HG03469 (cell line): ENCODE data around the gene KCND3.

Source experiments
- ATAC-seq: cut with Tn5 transposase; IDR thresholded peaks from one replicate; pipeline ENCODE4 v1.9.1; 2021; ENCODE audit warnings: mild to moderate bottlenecking, moderate library complexity, moderate number of reproducible peaks; ENCODE audit not compliant: unreplicated experiment

Gene KCND3

DNA sequence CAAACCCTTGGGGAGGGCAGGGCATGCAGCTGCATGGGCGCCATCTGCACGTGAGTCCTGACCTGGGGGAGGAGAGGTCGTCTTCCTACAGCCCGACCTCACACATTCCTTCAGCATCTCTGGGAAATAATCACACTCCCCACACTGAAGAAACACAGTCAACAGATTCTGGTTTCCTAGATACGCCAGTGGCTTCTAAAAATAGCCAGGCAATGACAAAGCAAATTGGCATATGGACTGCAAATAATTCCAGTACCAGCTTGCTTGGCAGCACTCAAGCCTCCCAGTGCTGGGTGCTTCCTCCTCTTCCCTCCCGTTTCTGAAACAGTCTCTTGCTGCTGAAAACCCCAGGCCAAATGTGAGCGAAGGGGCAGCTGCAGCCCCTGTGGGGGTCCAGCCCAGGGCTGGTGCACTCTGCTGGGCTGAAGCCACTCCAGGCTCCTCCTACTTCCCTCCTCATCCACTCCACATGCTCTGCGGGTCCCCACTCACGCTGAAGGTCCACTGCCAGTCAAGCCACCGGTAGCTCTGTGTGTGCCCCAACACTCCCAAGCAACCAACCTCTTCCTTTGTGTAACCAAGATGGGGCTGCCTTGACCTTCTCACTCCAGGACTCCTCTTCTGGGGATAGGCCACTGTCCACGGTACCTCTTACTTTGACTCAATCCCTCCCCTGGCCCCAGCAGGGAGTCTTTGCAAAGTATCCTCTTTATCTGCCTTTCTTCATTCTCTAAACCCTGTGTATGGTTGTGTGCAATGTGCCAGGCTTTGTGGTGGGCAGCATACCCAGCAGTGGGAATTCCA is 69.0 kb downstream of the KCND3 start:
- ATAC-seq = no peak

DNA sequence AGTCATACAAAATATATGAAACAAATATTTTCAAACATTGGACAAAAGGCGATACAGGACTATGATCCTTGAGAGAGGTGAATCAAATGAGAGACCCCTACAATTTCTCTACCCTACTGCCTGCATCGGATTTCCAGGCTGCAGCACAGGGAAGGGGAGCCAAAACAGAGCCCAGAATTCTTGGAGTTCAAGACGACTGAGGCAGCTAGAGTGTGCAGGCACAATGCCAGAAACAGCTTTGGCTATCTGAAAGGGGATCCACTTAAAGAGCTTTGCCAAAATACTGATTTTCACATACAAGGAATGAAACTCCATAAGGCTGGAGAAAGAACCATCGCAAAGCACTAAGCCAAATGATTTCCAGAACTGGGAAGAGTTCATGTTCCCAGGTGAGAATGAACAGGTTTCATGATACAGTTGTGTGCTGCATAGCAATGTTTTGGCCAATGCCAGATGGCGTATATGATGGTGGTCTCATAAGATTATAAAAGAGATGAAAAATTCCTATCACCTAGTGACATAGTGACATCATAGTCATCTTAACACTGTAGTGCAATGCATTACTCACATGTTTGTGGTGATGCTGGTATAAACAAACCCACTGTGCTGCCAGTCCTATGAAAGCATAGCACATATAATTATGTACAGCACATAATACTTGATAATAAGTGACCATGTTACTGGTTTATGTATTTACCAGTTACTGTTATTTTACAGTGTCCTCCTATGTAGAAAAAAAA is 77.5 kb downstream of the KCND3 start:
- ATAC-seq = no peak

DNA sequence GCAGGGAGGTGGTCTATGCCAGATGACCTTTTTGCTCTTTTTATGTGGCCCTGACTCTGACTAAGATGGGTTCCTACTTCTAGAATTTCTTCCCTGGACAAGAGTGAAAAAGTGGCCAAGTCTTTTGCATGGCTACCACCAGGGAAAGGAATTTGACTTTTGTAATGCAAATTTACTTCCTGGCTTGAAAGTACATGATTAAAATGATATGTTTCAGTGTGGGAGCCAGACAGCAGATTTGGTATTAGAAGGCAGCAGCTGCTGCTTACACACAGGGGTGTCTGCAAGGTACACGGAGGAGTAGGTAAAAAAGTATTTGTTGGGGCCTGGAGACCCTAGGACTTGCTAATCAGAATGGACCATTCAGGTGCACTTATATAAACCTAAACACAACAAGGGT is 78.4 kb downstream of the KCND3 start:
- ATAC-seq = no peak

- ATAC-seq = no peak
Measured at GRCh38 chr1:111909030-111909429, 80.4 kb downstream of the KCND3 start.

DNA sequence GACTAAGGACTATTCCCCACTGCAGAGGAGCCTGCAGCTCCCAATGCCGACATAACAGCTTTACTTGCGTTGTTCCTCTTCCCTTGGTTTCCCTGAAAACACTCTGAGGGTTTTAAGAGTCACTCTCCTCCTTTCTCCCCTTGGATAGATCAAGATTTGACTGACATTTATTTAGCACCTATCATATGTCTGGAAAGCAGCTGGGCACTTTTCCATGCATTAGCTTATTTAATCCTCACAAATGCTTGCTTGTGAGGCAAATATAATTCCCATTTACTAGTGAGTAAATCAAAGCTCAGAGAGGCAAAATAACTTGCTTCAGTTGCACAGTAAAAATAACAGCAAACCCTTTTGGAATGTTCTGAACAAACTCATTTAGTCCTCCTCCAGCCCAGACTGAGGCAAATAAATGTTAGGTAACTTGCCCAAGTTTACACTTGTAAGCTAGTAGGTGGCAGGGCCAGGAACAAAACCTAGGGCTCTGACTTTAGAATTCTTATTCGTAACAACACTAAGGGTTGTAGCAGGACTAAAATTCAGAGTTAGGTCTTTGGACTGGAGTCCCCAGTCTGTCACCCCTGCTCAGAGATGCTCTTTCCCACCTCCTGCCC is 81.4 kb downstream of the KCND3 start:
- ATAC-seq = no peak

DNA sequence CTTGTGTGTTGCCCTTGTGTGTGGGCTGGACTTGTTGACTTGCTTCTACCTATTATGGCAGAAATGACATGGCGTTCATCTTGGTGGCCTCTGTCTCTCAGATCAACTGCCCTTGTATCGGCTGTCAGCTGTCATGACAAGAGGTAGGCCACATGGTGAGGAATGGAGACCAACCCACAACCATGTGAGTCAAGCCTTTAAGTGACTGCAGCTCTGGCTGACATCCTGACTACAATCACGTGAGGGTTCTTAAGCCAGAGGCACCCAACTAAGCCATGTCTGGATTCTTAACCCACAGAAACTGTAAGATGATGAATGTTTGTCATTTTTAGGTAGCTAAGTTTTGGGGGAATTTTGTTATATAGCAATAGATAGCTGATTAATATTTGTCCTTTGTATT is 82.1 kb downstream of the KCND3 start:
- ATAC-seq = no peak

DNA sequence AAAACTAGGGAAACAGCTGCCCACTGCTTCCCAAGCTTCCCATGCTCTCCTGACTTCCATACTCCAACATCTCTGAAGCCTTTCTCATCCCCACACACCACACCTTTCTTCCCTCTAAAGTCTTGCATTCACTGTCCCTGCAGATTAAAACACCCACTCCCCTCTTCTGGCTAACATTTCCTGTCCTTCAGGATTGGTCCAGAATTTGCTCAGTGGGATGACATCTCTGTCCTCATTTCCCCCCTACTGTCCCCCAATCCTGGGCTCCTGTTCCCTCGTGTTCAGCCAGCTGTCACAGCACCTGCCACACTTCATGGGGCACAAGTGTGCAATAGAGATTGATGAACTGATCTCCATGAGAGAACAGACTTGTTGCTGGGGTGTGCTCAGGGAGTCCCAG is 82.7 kb downstream of the KCND3 start:
- ATAC-seq = no peak

- no peak for ATAC-seq
Measured at GRCh38 chr1:111906111-111906510, 83.4 kb downstream of the KCND3 start.

GRCh38 chr1:111904478-111905218 is 84.8 kb downstream of the KCND3 start:
- no peak for ATAC-seq

DNA sequence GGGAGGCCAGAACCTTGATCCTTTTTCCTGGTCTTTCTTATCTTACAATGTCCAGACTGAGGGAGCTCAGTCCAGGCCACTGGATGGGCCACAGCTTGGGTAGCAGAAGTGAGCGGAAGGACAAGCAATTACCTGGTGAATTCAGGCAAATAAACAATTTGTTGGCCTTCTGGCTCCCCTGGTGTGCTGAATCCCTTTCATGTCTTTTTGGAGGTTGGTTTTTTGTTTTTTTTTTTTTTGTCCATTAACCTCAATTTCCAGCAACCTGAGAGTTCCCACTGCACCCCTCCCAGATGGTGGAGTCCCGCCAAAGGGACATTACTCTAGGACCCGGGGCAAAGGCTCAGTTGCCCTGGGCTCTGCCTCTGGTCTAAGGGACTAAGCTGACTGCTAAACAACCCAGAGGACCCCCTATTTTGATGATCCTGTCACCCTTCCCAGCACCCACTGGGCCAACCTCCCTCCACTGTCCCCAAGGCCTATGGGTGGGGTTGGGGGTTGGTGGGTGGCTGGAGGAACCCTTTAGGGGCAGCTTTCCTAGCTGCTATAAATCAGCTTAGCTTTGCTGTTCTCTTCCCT is 85.5 kb downstream of the KCND3 start:
- no peak for ATAC-seq

DNA sequence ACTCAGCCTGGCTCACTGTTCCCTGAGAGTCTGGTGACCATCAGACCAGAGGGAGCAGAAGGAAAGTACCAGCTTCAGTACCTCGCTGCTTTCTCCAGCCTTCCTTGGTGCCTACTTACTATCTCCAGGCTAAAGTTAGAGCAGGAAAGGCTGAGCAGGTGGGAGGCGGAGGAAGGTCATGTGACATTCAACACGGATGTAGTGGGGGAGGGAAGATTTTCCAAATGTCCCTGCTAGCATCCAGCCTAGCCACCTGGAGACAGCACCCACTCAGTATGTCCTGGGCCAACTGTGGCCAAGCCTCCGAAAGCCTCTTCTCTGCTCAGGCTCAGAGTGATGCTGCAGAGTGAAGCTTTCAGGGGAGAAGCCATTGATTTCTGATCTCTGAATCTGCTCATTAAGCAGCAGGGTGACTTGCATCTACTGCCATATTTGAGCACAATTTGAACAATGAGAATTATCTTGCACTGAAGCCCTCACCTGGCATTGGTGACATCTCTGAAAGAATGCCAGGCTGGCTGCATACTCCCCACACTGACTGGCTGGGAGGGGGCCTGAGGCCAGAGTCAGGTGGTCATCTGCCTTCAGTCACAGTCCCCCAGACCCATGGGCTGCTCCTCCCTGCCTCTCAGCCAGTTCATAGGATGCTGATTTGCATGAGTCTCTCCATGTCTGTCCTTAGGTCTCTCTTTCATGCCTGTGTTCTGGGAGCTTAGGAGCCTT is 86.2 kb downstream of the KCND3 start:
- ATAC-seq = no peak

- ATAC-seq = no peak
Measured at GRCh38 chr1:111895469-111895868, 94.0 kb downstream of the KCND3 start.

DNA sequence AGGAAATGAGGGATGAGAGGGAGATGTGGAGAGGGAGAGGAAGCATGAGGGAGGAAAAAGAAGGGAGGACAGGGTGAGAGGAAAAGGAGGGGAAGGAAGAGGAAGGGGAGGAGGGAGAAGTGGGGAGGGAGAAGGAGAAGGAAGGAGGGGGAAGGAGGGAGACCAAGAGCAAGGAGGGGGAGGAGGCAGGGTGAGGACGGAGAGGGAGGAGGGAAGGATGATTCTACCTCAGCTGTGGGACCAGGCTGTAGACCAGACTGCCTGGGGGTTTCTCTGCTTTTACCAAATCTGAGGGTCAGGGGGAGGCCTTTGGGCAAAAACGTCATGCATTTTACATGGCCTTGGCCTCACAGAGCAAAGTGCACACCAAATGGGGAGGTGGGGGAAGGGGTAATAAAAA is 94.5 kb downstream of the KCND3 start:
- ATAC-seq = no peak

DNA sequence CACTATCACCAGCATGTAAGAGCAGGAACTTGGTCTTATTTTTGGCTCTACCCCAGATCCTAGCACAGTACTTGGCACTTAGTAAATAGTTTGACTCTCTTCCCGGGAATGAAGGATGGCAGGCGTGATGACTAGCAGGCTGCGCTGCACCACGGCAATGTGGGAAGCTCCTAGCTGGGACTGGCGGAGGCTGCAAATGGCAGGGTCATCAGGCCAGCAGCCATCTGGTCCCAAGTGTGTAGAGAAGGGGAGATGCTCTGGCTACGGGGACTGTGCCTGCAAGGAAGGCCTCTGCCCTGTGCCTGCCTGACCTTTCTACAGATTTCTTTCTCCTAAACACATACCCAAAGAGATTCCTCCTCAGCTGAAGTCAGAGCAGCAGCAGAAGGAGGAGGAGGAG is 95.0 kb downstream of the KCND3 start:
- no peak for ATAC-seq

GRCh38 chr1:111891566-111891965 is 97.9 kb downstream of the KCND3 start:
- ATAC-seq = no peak

GRCh38 chr1:111888740-111889376 is 100.6 kb downstream of the KCND3 start:
- no peak for ATAC-seq

DNA sequence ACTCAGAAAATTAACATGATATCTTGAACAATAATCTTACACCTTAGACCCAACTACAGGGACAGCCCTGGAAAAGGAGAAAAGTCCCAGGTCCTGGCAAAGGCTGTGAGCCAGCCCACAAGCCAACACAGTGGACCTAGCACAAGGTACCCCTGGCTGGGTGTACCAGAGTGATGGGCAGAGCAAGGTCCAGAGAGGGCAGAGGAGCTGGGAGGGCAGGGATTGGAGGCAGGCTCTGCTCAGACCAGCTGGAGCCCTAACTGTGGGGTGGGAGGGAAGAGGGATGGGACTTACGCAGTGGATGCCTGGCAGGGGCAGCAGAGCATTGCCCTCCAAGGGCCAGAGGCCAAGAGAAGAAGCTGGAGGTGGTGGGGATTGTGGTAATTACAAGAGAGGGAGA is 101.6 kb downstream of the KCND3 start:
- ATAC-seq = no peak

DNA sequence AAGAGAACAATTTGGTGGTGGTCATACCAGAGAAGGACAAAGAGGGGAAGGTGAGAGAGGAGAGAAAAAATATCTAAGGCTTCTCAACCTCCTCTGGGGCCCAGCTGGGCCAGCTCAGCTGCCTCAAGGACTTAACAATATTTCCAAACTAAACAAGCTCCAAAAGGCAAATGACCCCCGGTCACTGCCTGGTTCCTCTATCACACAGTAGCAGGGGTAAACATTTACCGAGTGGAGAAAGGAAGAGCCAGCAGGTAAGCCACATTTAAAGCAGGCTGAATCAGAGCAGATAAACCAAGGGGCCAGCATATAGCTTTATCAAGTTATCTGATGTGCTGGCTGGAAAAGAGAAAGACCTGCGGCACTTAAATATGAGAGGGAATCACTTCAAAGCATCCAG is 102.1 kb downstream of the KCND3 start:
- ATAC-seq = no peak

DNA sequence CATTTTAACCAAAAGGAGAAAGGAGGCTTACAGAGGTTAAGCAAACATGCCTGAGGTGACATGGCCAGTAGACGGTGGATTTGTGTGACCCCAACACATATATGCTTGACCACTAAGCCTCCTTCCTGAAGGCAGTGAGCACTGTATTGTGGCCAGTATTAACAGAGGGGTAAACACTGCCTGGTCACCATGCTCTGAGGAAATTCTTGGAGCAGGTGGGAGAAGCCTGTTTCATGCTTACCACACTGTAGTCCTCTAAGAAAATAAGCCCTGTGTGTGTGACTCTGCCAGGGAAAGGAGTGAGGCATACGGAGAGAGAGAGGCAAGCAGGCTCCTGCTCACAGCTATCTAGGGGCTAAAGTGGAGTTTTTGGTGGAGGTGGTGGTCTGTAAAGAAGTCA is 102.7 kb downstream of the KCND3 start:
- no peak for ATAC-seq
